Measurements from ENCODE around the gene YIPF3. TPM values are rescaled to one million over a fixed set of nuclear protein-coding genes. Genes with fewer than 3 reads are reported as not detected.

YIPF3 gene
- total and polyA plus RNA-seq, 2 donors (not counting 1 experiment from before 2014, with no cell fraction given), result 64.3 to 92.6 TPM

GRCh38 chr6:43523284-43523683 is 6.6 kb upstream of the YIPF3 start:
- no peak overlapping the region for H3K4me2 ChIP-seq (replicated peaks; ENCODE audit: low read depth, low read length, poor library complexity, severe bottlenecking)
- H2AFZ ChIP-seq (ENCODE audit: insufficient read depth, low read depth, low read length, poor library complexity, severe bottlenecking), result no peak overlapping the region
- TF ChIP-seq EZH2 (IDR thresholded peaks at IDR 0.05; ENCODE audit: borderline replicate concordance, insufficient read depth, low read depth, low read length, poor library complexity, severe bottlenecking), result no peak
- no peak for TF ChIP-seq CTCF (IDR thresholded peaks at IDR 0.05)
- Mint-ChIP-seq H3K27ac (no peak overlapping the region), H3K4me1 (no peaks in the 10 kb centered on the region), H3K27me3 (no peaks in the 10 kb centered on the region), H3K4me3 (no peak overlapping the region), H3K9me3 (ENCODE audit: insufficient read depth) (no peaks in the 10 kb centered on the region)
- H4K20me1 ChIP-seq (ENCODE audit: control insufficient read depth, insufficient read depth, low read length, poor library complexity, severe bottlenecking), result no peaks in the 10 kb centered on the region
- H3K27me3 ChIP-seq (replicated peaks in 1 of 4; ENCODE audit: control extremely low read depth in 1 of 4, control insufficient read depth in 3 of 4, insufficient read depth in 4 of 4, low read length in 3 of 4), result no peaks in the 10 kb centered on the region
- no peak for ATAC-seq (ENCODE audit: low read depth)
- no peak overlapping the region for H3K4me3 ChIP-seq (ENCODE audit: control extremely low read depth in 1 of 5, extremely low read depth in 1 of 5, insufficient read depth in 1 of 5, low read depth in 2 of 5, low read length in 4 of 5)
- intact Hi-C loops (cut with micrococcal nuclease), result no loop called here
- 90% methylated on average over 2 of the region's 3 CpGs for WGBS (ENCODE audit: insufficient coverage)
- ChIA-PET POLR2A (no interaction called here), CTCF (interaction anchor here (1.4 kb wide), 1 partner anchor 16 kb away, joined by 5 read pairs; no protein-coding TSS in a partner anchor)
- peaks cover 16% of the 10 kb centered on the region for H3K79me2 ChIP-seq (ENCODE audit: control insufficient read depth, insufficient read depth, low read length)
- H3K4me1 ChIP-seq (ENCODE audit: control insufficient read depth in 2 of 2, insufficient read depth in 2 of 2, low read length in 2 of 2), result peaks cover 2 to 4% of the 10 kb centered on the region in 2 donors
- peaks cover 8 to 89% of the 10 kb centered on the region in 2 experiments for H3K36me3 ChIP-seq (replicated peaks in 1 of 2; ENCODE audit: control extremely low read depth in 1 of 2, control insufficient read depth in 1 of 2, extremely low read depth in 1 of 2, insufficient read depth in 2 of 2, low read length in 1 of 2)
- no peak overlapping the region for H3K27ac ChIP-seq (ENCODE audit: low read length in 2 of 2)
- no peak for DNase-seq
- no peak overlapping the region for H3K9ac ChIP-seq (ENCODE audit: low read length)
- H3K9me3 ChIP-seq (ENCODE audit: control extremely low read depth in 1 of 3, control insufficient read depth in 2 of 3, insufficient read depth in 1 of 3, low read length in 2 of 3), result no peaks in the 10 kb centered on the region

- Histone ChIP-seq H3K27ac (ENCODE audit: low read length in 2 of 2) (no peak overlapping the region), H3K9me3 (ENCODE audit: control extremely low read depth in 1 of 3, control insufficient read depth in 2 of 3, insufficient read depth in 1 of 3, low read length in 2 of 3) (no peaks in the 10 kb centered on the region), H4K20me1 (ENCODE audit: control insufficient read depth, insufficient read depth, low read length, poor library complexity, severe bottlenecking) (no peaks in the 10 kb centered on the region), H3K79me2 (ENCODE audit: control insufficient read depth, insufficient read depth, low read length) (peaks cover 22% of the 10 kb centered on the region), H3K36me3 (replicated peaks in 1 of 2; ENCODE audit: control extremely low read depth in 1 of 2, control insufficient read depth in 1 of 2, extremely low read depth in 1 of 2, insufficient read depth in 2 of 2, low read length in 1 of 2) (peaks cover 8 to 83% of the 10 kb centered on the region in 2 experiments), H3K4me3 (ENCODE audit: control extremely low read depth in 1 of 5, extremely low read depth in 1 of 5, insufficient read depth in 1 of 5, low read depth in 2 of 5, low read length in 4 of 5) (no peak overlapping the region), H3K9ac (ENCODE audit: low read length) (no peak overlapping the region), H3K27me3 (replicated peaks in 1 of 4; ENCODE audit: control extremely low read depth in 1 of 4, control insufficient read depth in 3 of 4, insufficient read depth in 4 of 4, low read length in 3 of 4) (no peaks in the 10 kb centered on the region), H3K4me2 (replicated peaks; ENCODE audit: low read depth, low read length, poor library complexity, severe bottlenecking) (no peak overlapping the region), H3K4me1 (ENCODE audit: control insufficient read depth in 2 of 2, insufficient read depth in 2 of 2, low read length in 2 of 2) (peaks cover 8 to 9% of the 10 kb centered on the region in 2 donors), H2AFZ (ENCODE audit: insufficient read depth, low read depth, low read length, poor library complexity, severe bottlenecking) (no peak overlapping the region)
- CTCF ChIA-PET, result interaction anchor here (1.4 kb wide), 1 partner anchor 16 kb away, joined by 5 read pairs; no protein-coding TSS in a partner anchor
- H3K4me3 Mint-ChIP-seq, result no peak overlapping the region
- ATAC-seq (ENCODE audit: low read depth) (no peak), DNase-seq (no peak)
- H3K4me1 Mint-ChIP-seq, result no peaks in the 10 kb centered on the region
- H3K27me3 Mint-ChIP-seq, result no peaks in the 10 kb centered on the region
- intact Hi-C loops (cut with micrococcal nuclease), result no loop called here
- no peaks in the 10 kb centered on the region for H3K9me3 Mint-ChIP-seq (ENCODE audit: insufficient read depth)
- no peak for TF ChIP-seq CTCF (IDR thresholded peaks at IDR 0.05)
- TF ChIP-seq EZH2 (IDR thresholded peaks at IDR 0.05; ENCODE audit: borderline replicate concordance, insufficient read depth, low read depth, low read length, poor library complexity, severe bottlenecking), result no peak
- no peak overlapping the region for H3K27ac Mint-ChIP-seq
- POLR2A ChIA-PET, result interaction anchor here (0.5 kb wide), 1 partner anchor 41 kb away, joined by 9 read pairs; no protein-coding TSS in a partner anchor
- WGBS (ENCODE audit: insufficient coverage), result 96% methylated on average over 7 of the region's 8 CpGs
Measured at GRCh38 chr6:43522547-43523261, 6.0 kb upstream of the YIPF3 start.

Measured in B cell (primary cell).